ENCODE measurements around the gene PRSS56.

- TF ChIP-seq, protein P1, sequence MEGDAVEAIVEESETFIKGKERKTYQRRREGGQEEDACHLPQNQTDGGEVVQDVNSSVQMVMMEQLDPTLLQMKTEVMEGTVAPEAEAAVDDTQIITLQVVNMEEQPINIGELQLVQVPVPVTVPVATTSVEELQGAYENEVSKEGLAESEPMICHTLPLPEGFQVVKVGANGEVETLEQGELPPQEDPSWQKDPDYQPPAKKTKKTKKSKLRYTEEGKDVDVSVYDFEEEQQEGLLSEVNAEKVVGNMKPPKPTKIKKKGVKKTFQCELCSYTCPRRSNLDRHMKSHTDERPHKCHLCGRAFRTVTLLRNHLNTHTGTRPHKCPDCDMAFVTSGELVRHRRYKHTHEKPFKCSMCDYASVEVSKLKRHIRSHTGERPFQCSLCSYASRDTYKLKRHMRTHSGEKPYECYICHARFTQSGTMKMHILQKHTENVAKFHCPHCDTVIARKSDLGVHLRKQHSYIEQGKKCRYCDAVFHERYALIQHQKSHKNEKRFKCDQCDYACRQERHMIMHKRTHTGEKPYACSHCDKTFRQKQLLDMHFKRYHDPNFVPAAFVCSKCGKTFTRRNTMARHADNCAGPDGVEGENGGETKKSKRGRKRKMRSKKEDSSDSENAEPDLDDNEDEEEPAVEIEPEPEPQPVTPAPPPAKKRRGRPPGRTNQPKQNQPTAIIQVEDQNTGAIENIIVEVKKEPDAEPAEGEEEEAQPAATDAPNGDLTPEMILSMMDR (conservative IDR thresholded peaks at IDR 0.05 in 1 of 2, IDR thresholded peaks at IDR 0.05 in 1 of 2; ENCODE audit: low read depth in 1 of 2, low read length in 2 of 2), result no peak
- TF ChIP-seq EZH2 (IDR thresholded peaks at IDR 0.05; ENCODE audit: low read length, missing control alignments), result no peak
Measured at GRCh38 chr2:232562515-232563151, 42.4 kb downstream of the PRSS56 start.

All from fibroblast of lung (primary cell).